ENCODE data around the gene CLNK. TPM values are rescaled to one million over a fixed set of nuclear protein-coding genes. Genes with fewer than 3 reads are reported as not detected.

CLNK gene
- total RNA-seq, 1 experiment from 2014 or later: not detected

DNA sequence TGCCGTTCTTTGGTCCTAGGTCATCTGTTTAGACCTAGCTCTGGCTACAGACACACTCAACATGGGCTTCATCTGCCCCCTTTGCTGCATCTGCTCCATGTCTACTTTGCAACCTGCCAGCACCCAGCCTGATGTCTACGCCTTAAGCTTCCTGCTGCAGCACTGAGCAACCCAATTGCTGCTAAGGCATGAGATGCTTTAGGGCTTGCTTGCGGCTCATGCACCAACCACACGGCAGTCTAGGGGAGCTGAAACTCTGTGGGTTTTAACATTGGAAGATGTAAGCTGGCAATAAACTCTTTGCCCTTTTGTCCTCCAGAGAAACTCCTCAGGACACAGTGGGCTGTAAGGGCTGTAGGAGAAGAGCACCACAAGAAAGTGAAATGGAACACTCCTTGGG, 11.7 kb upstream of the CLNK start:
- H3K27ac Mint-ChIP-seq: peak overlapping the region in 1 of 3 experiments; percentile 31; a peak in 1 of 7 replicates
- Histone ChIP-seq H3K9ac (ENCODE audit: extremely low read depth, insufficient read length, low read length) (no peak overlapping the region), H3K4ac (ENCODE audit: low read depth, low read length) (no peak overlapping the region), H3K27ac (ENCODE audit: insufficient read length, low read depth, low read length) (no peak overlapping the region), H3K14ac (ENCODE audit: insufficient read depth, low read length) (no peak overlapping the region; the same call in 1 of the 2 replicates), H3K79me1 (ENCODE audit: insufficient read depth, low read depth, low read length, poor library complexity, severe bottlenecking) (no peaks in the 10 kb centered on the region), H2BK12ac (ENCODE audit: insufficient read length, low read depth, low read length) (no peak overlapping the region), H4K8ac (replicated peaks; ENCODE audit: insufficient read length, low read depth, low read length) (no peak overlapping the region), H3K27me3 (ENCODE audit: insufficient read depth, low read length) (no peaks in the 10 kb centered on the region), H2BK5ac (ENCODE audit: insufficient read length, low read length) (no peak overlapping the region), H3K4me1 (ENCODE audit: insufficient read depth, low read length) (no peaks in the 10 kb centered on the region), H3K4me2 (ENCODE audit: insufficient read depth, insufficient read length, low read length) (no peak overlapping the region), H3K23me2 (ENCODE audit: insufficient read length, low read depth, low read length, poor library complexity, severe bottlenecking) (no peaks in the 10 kb centered on the region), H4K5ac (ENCODE audit: insufficient read length, low read depth, low read length) (no peak overlapping the region), H3K79me2 (ENCODE audit: insufficient read depth, low read length) (no peaks in the 10 kb centered on the region), H4K20me1 (ENCODE audit: control insufficient read depth, insufficient read depth, insufficient read length) (no peaks in the 10 kb centered on the region), H3K9me3 (ENCODE audit: control insufficient read depth, low read depth, low read length) (no peaks in the 10 kb centered on the region), H3T11ph (ENCODE audit: low read length) (no peak overlapping the region), H4K91ac (ENCODE audit: insufficient read length, low read depth, low read length) (no peak overlapping the region), H2BK15ac (ENCODE audit: low read depth, low read length) (no peak overlapping the region), H3K56ac (ENCODE audit: insufficient read length, low read depth, low read length) (no peak overlapping the region), H2AK5ac (ENCODE audit: insufficient read length, low read length) (no peak overlapping the region), H2AFZ (ENCODE audit: low read length) (no peak overlapping the region), H2BK20ac (ENCODE audit: low read depth, low read length, poor library complexity, severe bottlenecking) (no peak overlapping the region), H3K18ac (ENCODE audit: insufficient read length, low read depth, low read length) (peak overlapping the region; percentile 37), H2BK120ac (ENCODE audit: low read depth, low read length, poor library complexity, severe bottlenecking) (no peak overlapping the region), H3K23ac (ENCODE audit: insufficient read length, low read depth, low read length) (no peak overlapping the region)
- H3K9me3 Mint-ChIP-seq: peaks cover 0 to 7% of the 10 kb centered on the region in 2 experiments; a peak in 3 of 5 replicates
- no peak overlapping the region for H3K4me3 Mint-ChIP-seq
- WGBS (ENCODE audit: extremely low coverage, insufficient read length, low lambda C conversion rate): no CpG with 5 or more reads among the region's 4 CpGs
- peaks cover 1% of the 10 kb centered on the region; the same call in 1 of the 2 replicates for H3K27me3 Mint-ChIP-seq (ENCODE audit: low read depth)
- H3K4me1 Mint-ChIP-seq: no peaks in the 10 kb centered on the region
- no peaks in the 10 kb centered on the region; a peak in 1 of 7 replicates for H3K36me3 Mint-ChIP-seq (ENCODE audit: insufficient read depth in 1 of 3, low read depth in 3 of 3)
- no peak for DNase-seq
- TF ChIP-seq, protein P1, sequence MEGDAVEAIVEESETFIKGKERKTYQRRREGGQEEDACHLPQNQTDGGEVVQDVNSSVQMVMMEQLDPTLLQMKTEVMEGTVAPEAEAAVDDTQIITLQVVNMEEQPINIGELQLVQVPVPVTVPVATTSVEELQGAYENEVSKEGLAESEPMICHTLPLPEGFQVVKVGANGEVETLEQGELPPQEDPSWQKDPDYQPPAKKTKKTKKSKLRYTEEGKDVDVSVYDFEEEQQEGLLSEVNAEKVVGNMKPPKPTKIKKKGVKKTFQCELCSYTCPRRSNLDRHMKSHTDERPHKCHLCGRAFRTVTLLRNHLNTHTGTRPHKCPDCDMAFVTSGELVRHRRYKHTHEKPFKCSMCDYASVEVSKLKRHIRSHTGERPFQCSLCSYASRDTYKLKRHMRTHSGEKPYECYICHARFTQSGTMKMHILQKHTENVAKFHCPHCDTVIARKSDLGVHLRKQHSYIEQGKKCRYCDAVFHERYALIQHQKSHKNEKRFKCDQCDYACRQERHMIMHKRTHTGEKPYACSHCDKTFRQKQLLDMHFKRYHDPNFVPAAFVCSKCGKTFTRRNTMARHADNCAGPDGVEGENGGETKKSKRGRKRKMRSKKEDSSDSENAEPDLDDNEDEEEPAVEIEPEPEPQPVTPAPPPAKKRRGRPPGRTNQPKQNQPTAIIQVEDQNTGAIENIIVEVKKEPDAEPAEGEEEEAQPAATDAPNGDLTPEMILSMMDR (conservative IDR thresholded peaks at IDR 0.05): no peak

All from H9 (cell line).